Measurements from ENCODE around the gene CYP46A1.

CYP46A1 gene

DNA sequence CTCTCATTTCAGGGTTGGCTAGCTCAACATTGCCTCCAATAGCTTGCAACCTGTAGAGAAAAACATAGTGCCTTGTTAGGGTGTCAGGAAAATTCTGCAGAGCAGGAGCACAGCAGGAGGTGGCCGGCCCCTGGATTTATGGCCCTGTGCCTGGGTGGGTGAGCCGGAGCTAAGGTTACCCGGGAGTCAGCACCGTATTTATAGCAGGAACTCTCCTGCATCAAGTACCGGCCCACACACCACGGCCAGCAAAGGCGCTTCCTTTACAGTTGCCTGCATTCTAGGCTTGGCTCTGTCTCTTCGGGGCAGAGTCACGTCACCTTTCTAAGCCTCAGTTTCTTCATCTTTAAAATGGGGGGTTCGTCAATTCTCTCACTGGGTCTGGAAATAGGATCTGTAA lies 56.3 kb downstream of the CYP46A1 start:
- H3K27me3 Mint-ChIP-seq = peaks cover 28% of the 10 kb centered on the region
- no peak overlapping the region for H3K27ac Mint-ChIP-seq
- no peak overlapping the region for H3K4me3 Mint-ChIP-seq

DNA sequence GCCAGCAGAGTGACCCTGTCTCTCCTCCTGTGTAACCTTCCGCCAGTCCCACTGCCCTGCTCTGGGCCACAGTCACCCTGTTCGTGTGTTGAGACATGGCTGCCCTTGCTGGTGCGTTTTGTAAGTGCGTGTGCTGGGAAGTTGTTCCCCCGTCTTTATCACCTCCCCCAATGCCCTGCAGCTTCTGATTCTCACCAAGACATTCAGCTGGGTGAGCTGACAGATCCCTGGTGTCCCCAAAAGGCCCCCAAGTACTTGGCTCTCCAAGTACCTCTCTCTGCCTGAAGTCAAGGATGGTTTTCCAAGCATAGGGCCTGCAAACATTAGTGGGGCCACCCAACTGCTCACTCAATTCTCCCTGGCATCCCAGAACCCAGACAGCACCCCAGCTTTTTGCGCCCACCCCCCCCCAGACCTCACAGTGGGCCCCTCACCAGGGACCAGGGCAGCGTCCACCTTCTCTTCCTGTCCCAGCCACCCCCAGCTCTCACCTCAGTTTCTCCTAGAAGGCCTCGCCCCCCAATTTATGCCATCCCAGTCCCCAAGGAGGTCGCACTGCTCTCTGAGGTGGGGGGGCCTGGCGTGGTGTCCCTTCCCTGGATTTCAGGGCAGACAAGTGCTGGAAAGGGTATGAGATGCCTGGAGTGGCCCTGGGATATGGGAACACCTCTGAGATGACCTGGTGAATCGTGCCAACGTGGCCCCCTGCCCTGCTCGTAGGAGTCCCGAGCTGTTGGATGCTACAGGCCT lies 57.3 kb downstream of the CYP46A1 start:
- H3K27ac Mint-ChIP-seq = no peak overlapping the region
- H3K36me3 Mint-ChIP-seq (ENCODE audit: low read depth) = no peaks in the 10 kb centered on the region
- no peaks in the 10 kb centered on the region for H3K9me3 Mint-ChIP-seq
- ATAC-seq = no peak
- H3K27me3 Mint-ChIP-seq = peaks cover 30% of the 10 kb centered on the region
- no peak for DNase-seq
- no peak overlapping the region for H3K4me3 Mint-ChIP-seq
- H3K4me1 Mint-ChIP-seq = no peaks in the 10 kb centered on the region

More for the DNA sequence above, 56.3 kb downstream of the CYP46A1 start:
- H3K9me3 Mint-ChIP-seq = no peaks in the 10 kb centered on the region
- DNase-seq (no peak), ATAC-seq (no peak)
- no peaks in the 10 kb centered on the region for H3K36me3 Mint-ChIP-seq (ENCODE audit: low read depth)
- no peaks in the 10 kb centered on the region for H3K4me1 Mint-ChIP-seq

DNA sequence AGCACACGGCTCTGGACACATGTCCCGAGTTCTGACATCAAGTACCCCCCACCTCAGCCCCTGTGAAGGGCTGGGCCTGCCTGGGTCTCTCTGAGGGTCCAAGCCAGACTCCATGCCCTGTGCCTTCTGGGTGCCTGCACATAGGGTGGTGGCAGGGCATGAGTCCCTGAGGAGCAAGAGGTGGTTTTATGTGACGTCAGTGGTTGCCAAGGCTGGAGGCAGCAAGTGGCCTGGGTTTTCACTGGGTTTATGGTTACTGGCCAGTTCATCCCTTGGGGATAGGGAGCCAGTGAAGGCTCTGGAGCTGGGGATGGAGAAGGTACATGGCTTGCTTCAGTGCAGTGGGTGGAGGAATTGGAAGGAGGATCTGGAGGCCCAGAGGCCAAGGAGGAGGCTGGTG lies 58.0 kb downstream of the CYP46A1 start:
- Mint-ChIP-seq H3K36me3 (ENCODE audit: low read depth) (no peaks in the 10 kb centered on the region), H3K9me3 (no peaks in the 10 kb centered on the region), H3K27me3 (peaks cover 26% of the 10 kb centered on the region), H3K4me1 (peaks cover 5% of the 10 kb centered on the region), H3K4me3 (no peak overlapping the region), H3K27ac (no peak overlapping the region)
- DNase-seq = no peak
- ATAC-seq = no peak

GRCh38 chr14:99742509-99743487 lies 58.7 kb downstream of the CYP46A1 start:
- no peak overlapping the region for H3K27ac Mint-ChIP-seq
- H3K4me1 Mint-ChIP-seq = peaks cover 6% of the 10 kb centered on the region
- no peak for ATAC-seq
- peaks cover 26% of the 10 kb centered on the region for H3K27me3 Mint-ChIP-seq
- no peak overlapping the region for H3K4me3 Mint-ChIP-seq
- DNase-seq = no peak
- no peaks in the 10 kb centered on the region for H3K36me3 Mint-ChIP-seq (ENCODE audit: low read depth)
- no peaks in the 10 kb centered on the region for H3K9me3 Mint-ChIP-seq

GRCh38 chr14:99744199-99744872 lies 60.2 kb downstream of the CYP46A1 start:
- peaks cover 27% of the 10 kb centered on the region for H3K27me3 Mint-ChIP-seq
- H3K9me3 Mint-ChIP-seq = no peaks in the 10 kb centered on the region
- H3K36me3 Mint-ChIP-seq (ENCODE audit: low read depth) = no peaks in the 10 kb centered on the region
- no peak overlapping the region for H3K4me3 Mint-ChIP-seq
- ATAC-seq (no peak), DNase-seq (no peak)
- no peak overlapping the region for H3K27ac Mint-ChIP-seq
- H3K4me1 Mint-ChIP-seq = peaks cover 6% of the 10 kb centered on the region

DNA sequence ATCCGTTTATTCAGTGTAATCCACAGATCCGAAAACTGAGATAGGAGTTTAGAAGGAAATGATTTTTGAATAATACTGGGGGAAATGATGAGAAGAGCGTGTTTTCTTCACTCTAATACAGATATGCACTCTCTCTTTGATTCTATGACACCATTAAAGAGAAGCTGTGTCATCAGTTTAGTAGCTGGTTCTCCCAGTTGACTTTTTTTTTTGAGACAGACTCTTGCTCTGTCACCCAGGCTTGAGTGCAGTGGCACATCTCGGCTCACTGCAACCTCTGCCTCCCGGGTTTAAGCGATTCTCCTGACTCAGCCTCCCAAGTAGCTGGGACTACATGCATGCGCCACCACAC lies 60.8 kb downstream of the CYP46A1 start:
- peaks cover 22% of the 10 kb centered on the region for H3K27me3 Mint-ChIP-seq
- H3K4me1 Mint-ChIP-seq = peaks cover 6% of the 10 kb centered on the region
- ATAC-seq (no peak), DNase-seq (no peak)
- H3K9me3 Mint-ChIP-seq = no peaks in the 10 kb centered on the region
- no peak overlapping the region for H3K27ac Mint-ChIP-seq
- no peaks in the 10 kb centered on the region for H3K36me3 Mint-ChIP-seq (ENCODE audit: low read depth)
- no peak overlapping the region for H3K4me3 Mint-ChIP-seq

DNA sequence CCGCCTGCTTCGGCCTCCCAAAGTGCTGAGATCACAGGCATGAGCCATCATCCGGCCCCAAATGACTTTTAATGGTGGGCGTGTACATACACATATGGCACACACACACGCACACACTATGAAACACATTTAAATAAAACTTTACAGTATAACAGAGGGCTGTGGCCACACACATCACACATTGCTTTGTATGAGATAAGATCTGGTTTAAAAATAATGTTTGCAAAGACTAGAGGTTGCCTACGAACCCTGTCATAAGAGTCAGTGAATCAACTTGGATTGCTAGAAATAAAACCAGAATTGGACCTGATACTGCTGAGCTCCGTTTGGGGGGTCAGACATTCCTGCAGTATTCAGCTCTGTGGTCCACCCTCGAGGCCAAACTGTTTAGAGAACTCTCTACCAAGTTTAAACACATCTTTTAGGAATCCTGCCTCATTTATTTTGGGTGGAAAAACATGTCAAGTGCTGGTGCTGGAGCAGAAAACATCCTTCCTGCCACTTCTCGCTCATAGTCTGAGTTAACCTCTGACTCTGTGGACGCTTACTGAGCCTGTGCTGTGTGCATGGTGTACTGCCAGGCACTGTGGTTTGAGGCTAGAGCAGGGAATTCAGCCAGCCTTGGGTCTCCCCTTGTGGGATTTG lies 61.3 kb downstream of the CYP46A1 start:
- H3K9me3 Mint-ChIP-seq = no peaks in the 10 kb centered on the region
- DNase-seq = no peak
- ATAC-seq = no peak

GRCh38 chr14:99747167-99747566 lies 63.1 kb downstream of the CYP46A1 start:
- Mint-ChIP-seq H3K27ac (no peak overlapping the region), H3K27me3 (peaks cover 31% of the 10 kb centered on the region), H3K9me3 (no peaks in the 10 kb centered on the region), H3K4me3 (no peak overlapping the region), H3K4me1 (peaks cover 8% of the 10 kb centered on the region), H3K36me3 (ENCODE audit: low read depth) (no peaks in the 10 kb centered on the region)
- no peak for ATAC-seq
- no peak for DNase-seq

More for the DNA sequence above, 61.3 kb downstream of the CYP46A1 start:
- Mint-ChIP-seq H3K36me3 (ENCODE audit: low read depth) (no peaks in the 10 kb centered on the region), H3K27me3 (peaks cover 20% of the 10 kb centered on the region), H3K27ac (no peak overlapping the region), H3K4me3 (no peak overlapping the region), H3K4me1 (peaks cover 6% of the 10 kb centered on the region)

DNA sequence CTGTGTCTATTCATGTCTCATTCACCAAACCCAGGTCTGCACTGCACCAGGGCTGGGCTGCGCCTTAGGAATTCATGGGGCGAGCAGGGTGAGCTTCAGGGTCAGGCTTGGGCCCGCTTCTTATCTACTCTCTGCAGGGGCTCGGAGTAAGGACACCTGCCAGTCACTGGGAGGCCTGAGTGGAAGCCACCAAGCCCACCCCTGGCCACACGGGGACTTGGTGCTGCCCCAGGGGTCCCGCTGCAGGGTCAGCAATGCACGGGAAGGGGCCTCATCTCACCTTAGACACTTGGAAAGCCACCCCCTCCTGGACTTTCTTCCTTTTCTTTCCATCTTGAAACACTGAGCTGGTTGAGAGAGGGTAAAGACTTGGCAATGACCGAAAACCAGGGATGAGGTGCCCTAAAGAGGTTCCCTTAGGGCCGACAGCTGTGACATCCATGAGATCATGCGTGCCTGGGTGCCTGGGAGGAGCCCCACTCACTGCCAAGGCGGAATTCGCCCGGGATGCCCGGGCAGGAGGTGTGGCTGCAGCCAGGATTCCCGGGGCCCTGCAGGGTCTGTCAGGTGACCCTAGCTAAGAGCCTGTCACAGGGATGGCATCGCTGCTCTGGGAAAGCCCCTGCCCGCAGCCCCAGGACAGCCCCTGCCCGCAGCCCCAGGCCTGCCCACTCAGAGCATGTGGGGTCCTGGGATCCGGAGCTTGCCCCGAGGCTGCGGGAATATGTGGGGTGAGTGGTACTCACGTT lies 63.7 kb downstream of the CYP46A1 start:
- no peak overlapping the region for H3K4me3 Mint-ChIP-seq
- peaks cover 8% of the 10 kb centered on the region for H3K4me1 Mint-ChIP-seq
- no peak for DNase-seq
- H3K9me3 Mint-ChIP-seq = no peaks in the 10 kb centered on the region
- H3K27ac Mint-ChIP-seq = no peak overlapping the region
- H3K27me3 Mint-ChIP-seq = peaks cover 31% of the 10 kb centered on the region
- no peaks in the 10 kb centered on the region for H3K36me3 Mint-ChIP-seq (ENCODE audit: low read depth)
- no peak for ATAC-seq

GRCh38 chr14:99748529-99748928 lies 64.4 kb downstream of the CYP46A1 start:
- Mint-ChIP-seq H3K4me3 (no peak overlapping the region), H3K27me3 (peaks cover 37% of the 10 kb centered on the region), H3K4me1 (peaks cover 10% of the 10 kb centered on the region)

DNA sequence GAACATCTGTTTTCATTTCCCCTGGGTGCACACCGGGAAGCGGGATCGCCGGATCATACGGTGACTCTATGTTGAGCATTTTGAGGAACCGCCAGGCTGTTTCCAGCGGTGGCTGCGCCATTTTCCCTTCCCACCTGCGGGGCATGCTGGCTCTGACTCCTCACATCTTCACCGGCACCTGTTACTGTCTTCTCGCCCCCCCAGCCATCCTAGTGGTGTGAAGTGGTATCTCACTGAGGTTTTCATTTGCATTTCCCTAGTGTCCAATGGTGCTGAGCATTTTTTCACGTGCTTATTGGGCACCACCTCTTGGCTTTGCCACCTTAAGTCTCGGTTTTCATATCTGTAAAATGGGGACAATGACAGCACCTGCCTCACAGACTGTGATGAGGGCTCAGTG lies 65.0 kb downstream of the CYP46A1 start:
- H3K4me1 Mint-ChIP-seq = peaks cover 15% of the 10 kb centered on the region
- H3K9me3 Mint-ChIP-seq = no peaks in the 10 kb centered on the region
- no peaks in the 10 kb centered on the region for H3K36me3 Mint-ChIP-seq (ENCODE audit: low read depth)
- ATAC-seq (no peak), DNase-seq (no peak)
- peaks cover 40% of the 10 kb centered on the region for H3K27me3 Mint-ChIP-seq
- no peak overlapping the region for H3K27ac Mint-ChIP-seq
- no peak overlapping the region for H3K4me3 Mint-ChIP-seq

More at GRCh38 chr14:99748529-99748928, 64.4 kb downstream of the CYP46A1 start:
- Mint-ChIP-seq H3K36me3 (ENCODE audit: low read depth) (no peaks in the 10 kb centered on the region), H3K9me3 (no peaks in the 10 kb centered on the region), H3K27ac (no peak overlapping the region)
- no peak for DNase-seq
- no peak for ATAC-seq

DNA sequence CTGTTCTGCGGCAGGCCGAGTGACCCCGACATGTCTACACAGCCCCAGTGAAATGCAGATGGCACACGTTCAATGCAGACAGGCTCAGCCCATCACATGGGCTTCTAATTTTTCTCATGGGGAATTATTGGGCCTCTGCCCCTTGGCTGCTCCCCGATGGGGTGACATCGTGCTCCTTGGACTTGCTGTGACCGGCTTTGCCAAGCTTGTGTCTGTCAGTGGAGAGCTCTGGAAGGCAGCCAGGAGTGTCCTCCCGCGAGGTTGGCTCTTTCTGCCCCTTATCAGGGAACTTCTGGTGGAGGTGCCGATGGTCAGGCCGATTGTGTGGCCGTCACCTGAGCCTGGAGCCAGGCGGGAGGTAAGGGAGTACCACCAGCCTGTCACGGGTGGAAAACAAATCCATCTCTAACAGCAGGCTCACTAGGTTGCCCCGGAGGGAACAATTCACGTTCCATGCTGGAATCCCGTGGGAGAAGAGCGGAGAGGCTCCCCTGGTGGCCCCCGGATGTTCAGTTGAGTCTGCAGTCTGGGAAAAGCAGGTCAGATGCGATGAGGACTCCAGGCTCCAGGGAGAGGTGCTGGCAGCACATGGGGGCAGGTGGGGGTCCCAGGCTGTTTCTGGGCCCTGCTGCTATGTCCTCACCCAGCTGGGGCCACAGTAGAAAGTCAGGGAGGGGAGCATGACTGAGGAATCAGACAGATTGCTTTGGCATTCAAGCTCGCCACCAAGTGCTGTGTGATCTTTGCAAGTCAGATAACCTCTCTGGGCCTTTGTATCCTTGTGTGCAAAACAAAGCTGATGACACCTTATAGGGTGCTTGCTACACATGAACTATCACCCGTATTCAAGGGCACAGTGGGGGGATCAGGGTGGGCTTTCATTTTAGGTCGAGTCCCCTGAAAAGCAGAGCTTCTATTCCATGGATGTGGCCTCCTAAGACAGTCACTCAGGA lies 65.9 kb downstream of the CYP46A1 start:
- no peak overlapping the region for H3K27ac Mint-ChIP-seq
- no peak for DNase-seq
- no peaks in the 10 kb centered on the region for H3K9me3 Mint-ChIP-seq
- no peaks in the 10 kb centered on the region for H3K36me3 Mint-ChIP-seq (ENCODE audit: low read depth)
- peaks cover 40% of the 10 kb centered on the region for H3K27me3 Mint-ChIP-seq
- ATAC-seq = no peak
- H3K4me1 Mint-ChIP-seq = peaks cover 15% of the 10 kb centered on the region
- no peak overlapping the region for H3K4me3 Mint-ChIP-seq

All from activated naive CD8-positive, alpha-beta T cell treated with anti-CD3 and anti-CD28 coated beads, Interleukin-2, amount 50 U/mL, for 24 hours (primary cell).